Panc1 (cell line): ENCODE results near the gene GAB4.

Experiments used
- POLR2AphosphoS5 ChIP-seq: IDR thresholded peaks from 2 replicates; pipeline ENCODE4 v1.6.1; 2012; ENCODE audit warnings: mild to moderate bottlenecking, low read depth, low read length, moderate library complexity
- SIN3A ChIP-seq: IDR thresholded peaks from 2 replicates; pipeline ENCODE4 v1.6.1; 2012; ENCODE audit warnings: low read depth, mild to moderate bottlenecking, low read length, moderate library complexity, borderline replicate concordance; ENCODE audit not compliant: insufficient read depth
- TCF7L2 ChIP-seq: IDR thresholded peaks from 2 replicates; pipeline ENCODE4 v1.6.1; 2011; ENCODE audit warnings: mild to moderate bottlenecking, low read depth, low read length, inconsistent platforms
- TF ChIP-seq, protein P1 (sequence below): fragments of 450-650 bp; IDR thresholded peaks from 2 replicates; pipeline ENCODE4 v1.5.1; 2017; ENCODE audit warnings: mild to moderate bottlenecking
- TF ChIP-seq, protein P2 (sequence below), 2 experiments: IDR thresholded peaks; 2 replicates each; pipeline ENCODE4 v1.6.1; 2011 to 2012; ENCODE audit warnings: low read depth in 2 of 2, control low read depth in 1 of 2, low read length in 1 of 2, mild to moderate bottlenecking in 1 of 2, moderate library complexity in 1 of 2; ENCODE audit not compliant: insufficient read depth in 1 of 2

DNA sequence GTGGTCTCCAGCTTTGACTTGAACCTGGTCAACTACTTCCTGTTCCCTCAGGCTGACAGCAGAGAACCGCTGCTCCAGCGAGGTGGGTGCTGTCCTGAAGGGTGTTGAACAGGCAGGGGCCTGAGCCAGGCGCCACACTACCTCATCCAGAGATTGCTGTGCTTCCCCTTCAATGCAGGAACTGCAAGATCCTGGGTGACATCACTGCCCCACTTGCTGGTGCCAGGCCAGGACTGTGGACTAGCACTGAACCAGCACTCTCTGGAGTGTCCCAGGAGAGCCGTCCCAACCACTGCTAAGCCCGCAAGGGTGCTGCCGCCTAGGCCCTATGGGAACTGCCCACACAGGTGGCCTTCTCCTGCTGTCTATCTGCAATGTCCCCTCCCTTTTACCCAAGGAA is 51.7 kb downstream of the GAB4 start:
- TF ChIP-seq SIN3A = no peak
- no peak for TF ChIP-seq POLR2AphosphoS5
- TF ChIP-seq, protein P1, sequence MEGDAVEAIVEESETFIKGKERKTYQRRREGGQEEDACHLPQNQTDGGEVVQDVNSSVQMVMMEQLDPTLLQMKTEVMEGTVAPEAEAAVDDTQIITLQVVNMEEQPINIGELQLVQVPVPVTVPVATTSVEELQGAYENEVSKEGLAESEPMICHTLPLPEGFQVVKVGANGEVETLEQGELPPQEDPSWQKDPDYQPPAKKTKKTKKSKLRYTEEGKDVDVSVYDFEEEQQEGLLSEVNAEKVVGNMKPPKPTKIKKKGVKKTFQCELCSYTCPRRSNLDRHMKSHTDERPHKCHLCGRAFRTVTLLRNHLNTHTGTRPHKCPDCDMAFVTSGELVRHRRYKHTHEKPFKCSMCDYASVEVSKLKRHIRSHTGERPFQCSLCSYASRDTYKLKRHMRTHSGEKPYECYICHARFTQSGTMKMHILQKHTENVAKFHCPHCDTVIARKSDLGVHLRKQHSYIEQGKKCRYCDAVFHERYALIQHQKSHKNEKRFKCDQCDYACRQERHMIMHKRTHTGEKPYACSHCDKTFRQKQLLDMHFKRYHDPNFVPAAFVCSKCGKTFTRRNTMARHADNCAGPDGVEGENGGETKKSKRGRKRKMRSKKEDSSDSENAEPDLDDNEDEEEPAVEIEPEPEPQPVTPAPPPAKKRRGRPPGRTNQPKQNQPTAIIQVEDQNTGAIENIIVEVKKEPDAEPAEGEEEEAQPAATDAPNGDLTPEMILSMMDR = no peak
- TF ChIP-seq, protein P2, sequence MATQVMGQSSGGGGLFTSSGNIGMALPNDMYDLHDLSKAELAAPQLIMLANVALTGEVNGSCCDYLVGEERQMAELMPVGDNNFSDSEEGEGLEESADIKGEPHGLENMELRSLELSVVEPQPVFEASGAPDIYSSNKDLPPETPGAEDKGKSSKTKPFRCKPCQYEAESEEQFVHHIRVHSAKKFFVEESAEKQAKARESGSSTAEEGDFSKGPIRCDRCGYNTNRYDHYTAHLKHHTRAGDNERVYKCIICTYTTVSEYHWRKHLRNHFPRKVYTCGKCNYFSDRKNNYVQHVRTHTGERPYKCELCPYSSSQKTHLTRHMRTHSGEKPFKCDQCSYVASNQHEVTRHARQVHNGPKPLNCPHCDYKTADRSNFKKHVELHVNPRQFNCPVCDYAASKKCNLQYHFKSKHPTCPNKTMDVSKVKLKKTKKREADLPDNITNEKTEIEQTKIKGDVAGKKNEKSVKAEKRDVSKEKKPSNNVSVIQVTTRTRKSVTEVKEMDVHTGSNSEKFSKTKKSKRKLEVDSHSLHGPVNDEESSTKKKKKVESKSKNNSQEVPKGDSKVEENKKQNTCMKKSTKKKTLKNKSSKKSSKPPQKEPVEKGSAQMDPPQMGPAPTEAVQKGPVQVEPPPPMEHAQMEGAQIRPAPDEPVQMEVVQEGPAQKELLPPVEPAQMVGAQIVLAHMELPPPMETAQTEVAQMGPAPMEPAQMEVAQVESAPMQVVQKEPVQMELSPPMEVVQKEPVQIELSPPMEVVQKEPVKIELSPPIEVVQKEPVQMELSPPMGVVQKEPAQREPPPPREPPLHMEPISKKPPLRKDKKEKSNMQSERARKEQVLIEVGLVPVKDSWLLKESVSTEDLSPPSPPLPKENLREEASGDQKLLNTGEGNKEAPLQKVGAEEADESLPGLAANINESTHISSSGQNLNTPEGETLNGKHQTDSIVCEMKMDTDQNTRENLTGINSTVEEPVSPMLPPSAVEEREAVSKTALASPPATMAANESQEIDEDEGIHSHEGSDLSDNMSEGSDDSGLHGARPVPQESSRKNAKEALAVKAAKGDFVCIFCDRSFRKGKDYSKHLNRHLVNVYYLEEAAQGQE (IDR thresholded peaks at IDR 0.05; ENCODE audit: insufficient read depth in 1 of 2, low read depth in 2 of 2, low read length in 1 of 2) = no peak
- TF ChIP-seq TCF7L2 = no peak
